MCF 10A (cell line): ENCODE measurements around the gene MED12L. TPM values are rescaled to one million over a fixed set of nuclear protein-coding genes. Genes with fewer than 3 reads are reported as not detected.

Source experiments
- BruUV-seq: library from RNA; stranded (reverse); fragments of 400-500 nt; replicated peaks from 2 replicates; lab custom pipeline; 2021; lab: Mats Ljungman, UMichigan
- CTCF ChIA-PET: fragments of 300-600 bp; sonication (Branson Sonifier 250); formaldehyde crosslinking; extraction: SDS; loops from one replicate; lab custom pipeline; 2021; ENCODE audit warnings: antibody characterized with exemption, inconsistent platforms; lab: Yijun Ruan, JAX
- POLR2A ChIA-PET: fragments of 300-600, 350-650 bp; sonication (Branson Sonifier 250); formaldehyde crosslinking; extraction: SDS; loops from one replicate; lab custom pipeline; 2020; ENCODE audit warnings: antibody characterized with exemption, inconsistent platforms; lab: Yijun Ruan, JAX
- DNase-seq: peaks from one replicate; pipeline ENCODE4 v3.0.0-alpha.2; 2018; ENCODE audit not compliant: unreplicated experiment
- H3K27ac Mint-ChIP-seq: one replicate; pipeline ENCODE4 v1.8.0; 2022; ENCODE audit warnings: mild to moderate bottlenecking, low read depth, mixed read lengths; ENCODE audit not compliant: unreplicated experiment
- H3K27me3 Mint-ChIP-seq: one replicate; pipeline ENCODE4 v1.8.0; 2022; ENCODE audit warnings: mixed read lengths; ENCODE audit not compliant: insufficient read depth, unreplicated experiment
- H3K36me3 Mint-ChIP-seq: one replicate; pipeline ENCODE4 v1.8.0; 2022; ENCODE audit warnings: mild to moderate bottlenecking, moderate library complexity, mixed read lengths; ENCODE audit not compliant: insufficient read depth, unreplicated experiment
- H3K4me1 Mint-ChIP-seq: one replicate; pipeline ENCODE4 v1.8.0; 2022; ENCODE audit warnings: mixed read lengths; ENCODE audit not compliant: insufficient read depth, unreplicated experiment
- H3K4me3 Mint-ChIP-seq: one replicate; pipeline ENCODE4 v1.8.0; 2022; ENCODE audit warnings: mild to moderate bottlenecking, moderate library complexity, mixed read lengths; ENCODE audit not compliant: unreplicated experiment
- H3K9me3 Mint-ChIP-seq: one replicate; pipeline ENCODE4 v1.8.0; 2022; ENCODE audit warnings: mixed read lengths; ENCODE audit not compliant: unreplicated experiment
- CTCF ChIP-seq: fragments of 200-600 bp; IDR thresholded peaks from one replicate; pipeline ENCODE4 v1.8.0; 2022; ENCODE audit warnings: antibody characterized with exemption, mild to moderate bottlenecking; ENCODE audit not compliant: unreplicated experiment
- intact Hi-C: fragments of 100-400 bp; cut with micrococcal nuclease; formaldehyde crosslinking; loops from 2 replicates; pipeline ENCODE4 v1.14.1; 2022
- total RNA-seq: library from RNA; stranded (reverse); gene quantifications from 2 replicates; pipeline ENCODE4 v1.2.3, GENCODE V29; 2022

Gene MED12L
- total RNA-seq, 1 experiment from 2014 or later = 0.47 TPM

- Mint-ChIP-seq H3K27me3 (no peaks in the 10 kb centered on the region), H3K36me3 (peaks cover 40% of the 10 kb centered on the region), H3K27ac (peak overlapping the region; percentile 94), H3K4me1 (peaks cover 28% of the 10 kb centered on the region), H3K9me3 (no peaks in the 10 kb centered on the region), H3K4me3 (peak overlapping the region; percentile 80)
- DNase-seq = no peak
- no TSS peak for BruUV-seq
- POLR2A ChIA-PET = interaction anchor here (0.6 to 7.2 kb wide), 8 partner anchors 7 to 768 kb away, joined by 3 to 341 read pairs (median 4); partner anchors contain the start of gene SERP1
- TF ChIP-seq CTCF = no peak
- intact Hi-C loops = no loop called here
- CTCF ChIA-PET = interaction anchor here (0.6 to 4.6 kb wide), 5 partner anchors 9 to 94 kb away, joined by 4 to 29 read pairs (median 6); no protein-coding TSS in a partner anchor
These were observed 228.7 kb downstream of the MED12L start for GRCh38 chr3:151314137-151314536.

GRCh38 chr3:151314593-151314992, 229.1 kb downstream of the MED12L start:
- peaks cover 26% of the 10 kb centered on the region for H3K4me1 Mint-ChIP-seq

GRCh38 chr3:151315136-151315535, 229.7 kb downstream of the MED12L start:
- Mint-ChIP-seq H3K36me3 (peaks cover 30% of the 10 kb centered on the region), H3K27me3 (no peaks in the 10 kb centered on the region), H3K4me3 (peak overlapping the region; percentile 80), H3K4me1 (peaks cover 26% of the 10 kb centered on the region), H3K9me3 (no peaks in the 10 kb centered on the region), H3K27ac (peak overlapping the region; percentile 94)
- POLR2A ChIA-PET = interaction anchor here (0.7 to 7.2 kb wide), 10 partner anchors 8 to 1857 kb away, joined by 3 to 341 read pairs (median 6); no protein-coding TSS in a partner anchor
- no TSS peak for BruUV-seq
- DNase-seq = no peak
- TF ChIP-seq CTCF = no peak
- CTCF ChIA-PET = interaction anchor here (3.5 to 4.6 kb wide), 2 partner anchors 10 to 13 kb away, joined by 17 to 29 read pairs; no protein-coding TSS in a partner anchor
- intact Hi-C loops = no loop called here

More at GRCh38 chr3:151314593-151314992, 229.1 kb downstream of the MED12L start:
- Mint-ChIP-seq H3K4me3 (peak overlapping the region; percentile 80), H3K9me3 (no peaks in the 10 kb centered on the region), H3K27me3 (no peaks in the 10 kb centered on the region), H3K27ac (peak overlapping the region; percentile 94), H3K36me3 (peaks cover 35% of the 10 kb centered on the region)
- DNase-seq = no peak
- intact Hi-C loops = no loop called here
- no peak for TF ChIP-seq CTCF
- POLR2A ChIA-PET = interaction anchor here (0.7 to 7.2 kb wide), 5 partner anchors 8 to 1858 kb away, joined by 3 to 341 read pairs (median 7); no protein-coding TSS in a partner anchor
- BruUV-seq = no TSS peak
- CTCF ChIA-PET = interaction anchor here (3.5 to 4.6 kb wide), 2 partner anchors 9 to 14 kb away, joined by 17 to 29 read pairs; no protein-coding TSS in a partner anchor

- TF ChIP-seq CTCF = no peak
- intact Hi-C loops = loop anchor here (1.0 kb wide), 1 partner anchor 11 kb away; no protein-coding TSS in a partner anchor
- DNase-seq = peak; percentile 71
- H3K4me3 Mint-ChIP-seq = peak overlapping the region; percentile 80
- ChIA-PET POLR2A (interaction anchor here (0.6 to 7.2 kb wide), 16 partner anchors 9 to 1845 kb away, joined by 3 to 341 read pairs (median 4); no protein-coding TSS in a partner anchor), CTCF (interaction anchor here (0.8 to 3.5 kb wide), 6 partner anchors 8 to 27 kb away, joined by 4 to 29 read pairs (median 4); no protein-coding TSS in a partner anchor)
- H3K9me3 Mint-ChIP-seq = no peaks in the 10 kb centered on the region
- BruUV-seq = no TSS peak
- peak overlapping the region; percentile 94 for H3K27ac Mint-ChIP-seq
- H3K27me3 Mint-ChIP-seq = no peaks in the 10 kb centered on the region
- H3K36me3 Mint-ChIP-seq = peaks cover 23% of the 10 kb centered on the region
- H3K4me1 Mint-ChIP-seq = peaks cover 26% of the 10 kb centered on the region
These were observed 230.4 kb downstream of the MED12L start for GRCh38 chr3:151315846-151316245.
